Measurements from ENCODE around the gene DPF3.
"Not testable (repeated sequence)": the region's sequence is repeated elsewhere in the genome, so short reads cannot be mapped to it uniquely, and the experiment has no call there.

The DPF3 gene

GRCh38 chr14:72755766-72756165, 138.1 kb downstream of the DPF3 start:
- TF ChIP-seq CTCF (IDR thresholded peaks at IDR 0.05; ENCODE audit: control extremely low read depth, extremely low read depth, low read depth, missing control alignments): no peak
- no peak for DNase-seq (ENCODE audit: extremely low spot score)
- POLR2A ChIA-PET: no interaction called here
- CTCF ChIA-PET: no interaction called here

GRCh38 chr14:72754949-72755348, 139.0 kb downstream of the DPF3 start:
- TF ChIP-seq CTCF (IDR thresholded peaks at IDR 0.05; ENCODE audit: control extremely low read depth, extremely low read depth, low read depth, missing control alignments): no peak
- no peak for DNase-seq (ENCODE audit: extremely low spot score)
- POLR2A ChIA-PET: no interaction called here
- CTCF ChIA-PET: no interaction called here

- no peak for DNase-seq (ENCODE audit: extremely low spot score)
- ChIA-PET POLR2A (no interaction called here), CTCF (no interaction called here)
- no peak for TF ChIP-seq CTCF (IDR thresholded peaks at IDR 0.05; ENCODE audit: control extremely low read depth, extremely low read depth, low read depth, missing control alignments)
Measured at GRCh38 chr14:72753879-72754400, 140.0 kb downstream of the DPF3 start.

GRCh38 chr14:72753044-72753710, 140.7 kb downstream of the DPF3 start:
- POLR2A ChIA-PET: no interaction called here
- CTCF ChIA-PET: no interaction called here
- no peak for DNase-seq (ENCODE audit: extremely low spot score)
- no peak for TF ChIP-seq CTCF (IDR thresholded peaks at IDR 0.05; ENCODE audit: control extremely low read depth, extremely low read depth, low read depth, missing control alignments)

- CTCF ChIA-PET: no interaction called here
- no peak for DNase-seq (ENCODE audit: extremely low spot score)
- POLR2A ChIA-PET: no interaction called here
- TF ChIP-seq CTCF (IDR thresholded peaks at IDR 0.05; ENCODE audit: control extremely low read depth, extremely low read depth, low read depth, missing control alignments): no peak
Measured at GRCh38 chr14:72752034-72752412, 141.9 kb downstream of the DPF3 start.

- DNase-seq (ENCODE audit: extremely low spot score): no peak
- POLR2A ChIA-PET: no interaction called here
- no peak for TF ChIP-seq CTCF (IDR thresholded peaks at IDR 0.05; ENCODE audit: control extremely low read depth, extremely low read depth, low read depth, missing control alignments)
- CTCF ChIA-PET: no interaction called here
Measured at GRCh38 chr14:72751276-72752033, 142.4 kb downstream of the DPF3 start.

- CTCF ChIA-PET; POLR2A ChIA-PET; DNase-seq (ENCODE audit: extremely low spot score): not testable (repeated sequence)
Measured at GRCh38 chr14:72748921-72749320, 145.0 kb downstream of the DPF3 start.

Measured in GM10248 (cell line).